Measurements from ENCODE around the gene ACOX3.
"Not testable (repeated sequence)": the region's sequence is repeated elsewhere in the genome, so short reads cannot be mapped to it uniquely, and the experiment has no call there.

ACOX3 gene

GRCh38 chr4:8440492-8441311 is at the start of gene ACOX3, which contains the start of gene TRMT44:
TSS of gene ACOX3 (minus strand) at chr4:8440723. CDS start at chr4:8416521, 24,202 bp downstream.
TSS of gene TRMT44 (plus strand) at chr4:8440777. CDS start at chr4:8440823, 46 bp downstream.
- DNase-seq (ENCODE audit: low spot score) = peak; percentile 96

- DNase-seq (ENCODE audit: low spot score) = no peak
Measured at GRCh38 chr4:8488791-8489369, 48.4 kb upstream of the ACOX3 start.

- DNase-seq (ENCODE audit: low spot score) = not testable (repeated sequence)
Measured at GRCh38 chr4:8486643-8487042, 46.1 kb upstream of the ACOX3 start.

GRCh38 chr4:8480221-8480620 is 39.7 kb upstream of the ACOX3 start:
- DNase-seq (ENCODE audit: low spot score) = no peak

- no peak for DNase-seq (ENCODE audit: low spot score)
Measured at GRCh38 chr4:8478801-8479744, 38.5 kb upstream of the ACOX3 start.

GRCh38 chr4:8478371-8478770 is 37.8 kb upstream of the ACOX3 start:
- no peak for DNase-seq (ENCODE audit: low spot score)

- DNase-seq (ENCODE audit: low spot score) = no peak
Measured at GRCh38 chr4:8477676-8478075, 37.2 kb upstream of the ACOX3 start.

GRCh38 chr4:8477095-8477635 is 36.6 kb upstream of the ACOX3 start:
- no peak for DNase-seq (ENCODE audit: low spot score)

GRCh38 chr4:8475751-8476575 is 35.4 kb upstream of the ACOX3 start:
- DNase-seq (ENCODE audit: low spot score) = no peak

- no peak for DNase-seq (ENCODE audit: low spot score)
Measured at GRCh38 chr4:8474856-8475255, 34.3 kb upstream of the ACOX3 start.

GRCh38 chr4:8473920-8474590 is 33.5 kb upstream of the ACOX3 start:
- DNase-seq (ENCODE audit: low spot score) = no peak

GRCh38 chr4:8473198-8473919 is 32.8 kb upstream of the ACOX3 start:
- DNase-seq (ENCODE audit: low spot score) = no peak

GRCh38 chr4:8472689-8473197 is 32.2 kb upstream of the ACOX3 start:
- DNase-seq (ENCODE audit: low spot score) = peak; percentile 90

GRCh38 chr4:8472158-8472688 is 31.7 kb upstream of the ACOX3 start:
- no peak for DNase-seq (ENCODE audit: low spot score)

- no peak for DNase-seq (ENCODE audit: low spot score)
Measured at GRCh38 chr4:8471211-8471875, 30.8 kb upstream of the ACOX3 start.

- DNase-seq (ENCODE audit: low spot score) = no peak
Measured at GRCh38 chr4:8470451-8471024, 30.0 kb upstream of the ACOX3 start.

- no peak for DNase-seq (ENCODE audit: low spot score)
Measured at GRCh38 chr4:8469550-8469949, 29.0 kb upstream of the ACOX3 start.

- DNase-seq (ENCODE audit: low spot score) = peak; percentile 90
Measured at GRCh38 chr4:8468746-8469535, 28.4 kb upstream of the ACOX3 start.

All from GM03348 (cell line).